HCT116 (cell line): ENCODE results near the gene TRIM24. TPM values are rescaled to one million over a fixed set of nuclear protein-coding genes. Genes with fewer than 3 reads are reported as not detected.
"Not testable (repeated sequence)": the region's sequence is repeated elsewhere in the genome, so short reads cannot be mapped to it uniquely, and the experiment has no call there.

Experiments
- ATAC-seq: fragments of 200-7000 bp; cut with Tn5 transposase; 2 replicates; pipeline ENCODE4 v1.9.1; 2020; ENCODE audit warnings: mild to moderate bottlenecking, moderate library complexity
- BruUV-seq: library from RNA; stranded (reverse); fragments of 400-500 nt; replicated peaks from 2 replicates; lab custom pipeline; 2021; lab: Mats Ljungman, UMichigan
- CTCF ChIA-PET: fragments of 300-600 bp; sonication (Branson Sonifier 250); formaldehyde crosslinking; loops from one replicate; lab custom pipeline; 2021; ENCODE audit warnings: antibody characterized with exemption; lab: Charles Lee
- POLR2A ChIA-PET: fragments of 300-600, 350-600 bp; sonication (Branson Sonifier 250); formaldehyde crosslinking; loops from one replicate; lab custom pipeline; 2021; ENCODE audit warnings: antibody characterized with exemption; lab: Charles Lee
- RAD21 ChIA-PET, 2 experiments: fragments of 300-600 bp; sonication (Branson Sonifier 250); formaldehyde crosslinking; loops; one replicate each; lab custom pipeline; 2023; ENCODE audit warnings: low total read pairs in 2 of 2; ENCODE audit not compliant: uncharacterized antibody in 2 of 2, unreplicated experiment in 2 of 2, low non-redundant PET in 1 of 2; lab: Charles Lee
- DNase-seq: peaks from one replicate; pipeline ENCODE4 v3.0.0-alpha.2; 2010; ENCODE audit warnings: low read depth, low spot score
- H2AFZ ChIP-seq: fragments of 200-600 bp; shearing (Covaris generic), sonication (generic); 2 replicates; pipeline ENCODE4 v1.6.1; 2017; ENCODE audit warnings: low read depth, mixed run types, mixed read lengths, antibody characterized with exemption, low read length; ENCODE audit not compliant: poor library complexity, severe bottlenecking
- H3K27ac ChIP-seq: 2 replicates; pipeline ENCODE4 v1.5.1; 2012; ENCODE audit warnings: low read depth, low read length
- H3K27me3 ChIP-seq: fragments of 200-600 bp; sonication (generic); 2 replicates; pipeline ENCODE4 v1.6.1; 2016; ENCODE audit warnings: mixed run types, low read length, mixed read lengths; ENCODE audit not compliant: insufficient read depth
- H3K36me3 ChIP-seq, 2 experiments: fragments of 200-500 bp in 1 of 2; fragments of 200-600 bp in 1 of 2; sonication (Bioruptor generic) in 1 of 2; sonication (generic) in 1 of 2; 2 replicates each; pipeline versions ENCODE4 v1.5.1 to v1.6.1; 2014 to 2016; ENCODE audit warnings: low read length in 2 of 2, inconsistent platforms in 1 of 2, mixed read lengths in 1 of 2, mixed run types in 1 of 2; ENCODE audit not compliant: insufficient read depth in 2 of 2, control insufficient read depth in 1 of 2
- H3K4me1 ChIP-seq, 2 experiments: fragments of 200-600 bp in 1 of 2; sonication (generic) in 1 of 2; 2 replicates each; pipeline versions ENCODE4 v1.5.1 to v1.6.1; 2012 to 2017; ENCODE audit warnings: low read length in 2 of 2, inconsistent platforms in 1 of 2, mild to moderate bottlenecking in 1 of 2, mixed read lengths in 1 of 2, mixed run types in 1 of 2, moderate library complexity in 1 of 2; ENCODE audit not compliant: insufficient read depth in 2 of 2, control insufficient read depth in 1 of 2
- H3K4me2 ChIP-seq: fragments of 200-600 bp; sonication (generic); 2 replicates; pipeline ENCODE4 v1.6.1; 2017; ENCODE audit warnings: mixed run types, low read length, mixed read lengths
- H3K4me3 ChIP-seq, 2 experiments: fragments of 200-600 bp in 1 of 2; sonication (generic) in 1 of 2; replicated peaks in 1 of 2; 2 replicates each; pipeline ENCODE4 v1.5.1; 2011 to 2016; ENCODE audit warnings: low read length in 2 of 2, control low read depth in 1 of 2, low read depth in 1 of 2, mild to moderate bottlenecking in 1 of 2, mixed read lengths in 1 of 2, mixed run types in 1 of 2
- H3K79me2 ChIP-seq: fragments of 200-600 bp; sonication (generic); 2 replicates; pipeline ENCODE4 v1.6.1; 2017; ENCODE audit warnings: mild to moderate bottlenecking, mixed run types, low read length, moderate library complexity, mixed read lengths; ENCODE audit not compliant: insufficient read depth
- H3K9ac ChIP-seq: fragments of 200-600 bp; sonication (generic); 2 replicates; pipeline ENCODE4 v1.6.1; 2016; ENCODE audit warnings: low read length, mixed read lengths
- H3K9me2 ChIP-seq: fragments of 200-600 bp; sonication (generic), shearing (Covaris generic); 2 replicates; pipeline ENCODE4 v1.6.1; 2017; ENCODE audit warnings: mixed run types, mild to moderate bottlenecking, moderate library complexity; ENCODE audit not compliant: insufficient read depth
- H3K9me3 ChIP-seq, 2 experiments: fragments of 200-500 bp in 1 of 2; fragments of 200-600 bp in 1 of 2; sonication (Bioruptor generic) in 1 of 2; sonication (generic) in 1 of 2; 2 replicates each; pipeline ENCODE4 v1.6.1; 2014 to 2017; ENCODE audit warnings: low read length in 2 of 2, mixed read lengths in 2 of 2, inconsistent platforms in 1 of 2, low read depth in 1 of 2, mild to moderate bottlenecking in 1 of 2, mixed run types in 1 of 2, moderate library complexity in 1 of 2; ENCODE audit not compliant: control insufficient read depth in 1 of 2, insufficient read depth in 1 of 2
- H4K20me1 ChIP-seq: fragments of 200-600 bp; sonication (generic), shearing (Covaris generic); 2 replicates; pipeline ENCODE4 v1.6.1; 2017; ENCODE audit warnings: mixed run types, mild to moderate bottlenecking, moderate library complexity; ENCODE audit not compliant: insufficient read depth
- TCF7L2 ChIP-seq: IDR thresholded peaks from 2 replicates; pipeline ENCODE4 v1.7.0; 2011; ENCODE audit warnings: borderline replicate concordance, inconsistent platforms; ENCODE audit not compliant: insufficient read depth, insufficient read length; ENCODE audit errors: extremely low read depth
- intact Hi-C: fragments of 100-400 bp; cut with micrococcal nuclease; formaldehyde crosslinking; loops from 2 replicates; pipeline ENCODE4 v1.10.0; 2022
- total RNA-seq: library from RNA; stranded (reverse); gene quantifications from one replicate; pipeline ENCODE4 v1.2.1, GENCODE V29; 2021; ENCODE audit not compliant: unreplicated experiment

The TRIM24 gene
- total RNA-seq, 1 experiment from 2014 or later = 12.8 TPM

DNA sequence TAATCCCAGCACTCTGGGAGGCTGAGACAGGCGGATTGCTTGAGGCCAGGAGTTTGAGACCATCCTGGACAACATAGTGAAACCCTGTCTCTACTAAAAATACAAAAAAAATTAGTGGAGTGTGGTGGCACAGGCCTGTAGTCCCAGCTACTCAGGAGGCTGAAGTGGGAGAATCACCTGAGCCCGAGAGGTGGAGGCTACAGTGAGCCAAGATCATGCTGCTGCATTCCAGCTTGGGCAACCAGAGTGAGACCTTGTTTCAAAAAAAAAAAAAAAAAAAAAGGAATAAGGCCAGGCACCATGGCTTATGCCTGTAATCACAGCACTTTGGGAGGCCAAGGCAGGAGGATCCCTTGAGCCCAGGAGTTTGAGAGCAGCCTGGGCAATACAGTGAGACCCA lies 40.2 kb downstream of the TRIM24 start:
- H3K9ac ChIP-seq, H3K27me3 ChIP-seq, DNase-seq, H3K36me3 ChIP-seq, H3K27ac ChIP-seq, H3K79me2 ChIP-seq, H3K4me1 ChIP-seq, H3K4me3 ChIP-seq, H3K9me3 ChIP-seq, BruUV-seq, intact Hi-C loops, H4K20me1 ChIP-seq, CTCF ChIA-PET, H2AFZ ChIP-seq, ATAC-seq, POLR2A ChIA-PET, H3K9me2 ChIP-seq, H3K4me2 ChIP-seq: not testable (repeated sequence)
- RAD21 ChIA-PET = interaction anchor here in 1 of 2 experiments (0.6 kb wide), 1 partner anchor 128 kb away, joined by 3 read pairs; no protein-coding TSS in a partner anchor

DNA sequence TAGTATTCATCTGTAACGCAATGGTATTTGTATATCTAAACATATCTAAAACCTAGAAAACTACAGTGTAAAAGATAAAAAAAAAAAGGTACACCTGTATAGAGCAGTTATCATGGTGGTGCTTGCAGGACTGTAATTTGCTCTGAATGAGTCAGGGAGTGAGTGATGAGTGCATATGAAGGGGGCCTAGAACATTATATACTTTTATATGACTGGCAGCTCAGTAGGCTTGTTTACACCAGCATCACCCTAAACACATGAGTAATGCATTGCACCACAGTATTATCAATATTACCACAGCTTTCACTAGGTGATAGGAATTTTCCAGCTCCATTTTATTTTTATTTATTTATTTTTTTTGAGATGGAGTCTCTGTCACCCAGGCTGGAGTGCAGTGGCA lies 40.8 kb downstream of the TRIM24 start:
- no peak for ATAC-seq
- Histone ChIP-seq H3K9ac (no peak overlapping the region), H3K4me1 (no peaks in the 10 kb centered on the region), H3K27me3 (no peaks in the 10 kb centered on the region), H3K79me2 (no peaks in the 10 kb centered on the region; the same call in none of the 2 replicates), H3K27ac (no peak overlapping the region), H2AFZ (no peak overlapping the region), H4K20me1 (no peaks in the 10 kb centered on the region)
- no peak for DNase-seq
- POLR2A ChIA-PET = no interaction called here
- BruUV-seq = no TSS peak
- TF ChIP-seq TCF7L2 = no peak
- TF ChIP-seq, all 23 proteins: peak for 0
- Histone ChIP-seq H3K9me2 (no peaks in the 10 kb centered on the region), H3K4me2 (no peak overlapping the region), H3K4me3 (no peak overlapping the region), H3K36me3 (no peaks in the 10 kb centered on the region), H3K9me3 (no peaks in the 10 kb centered on the region)
- intact Hi-C loops = no loop called here
- RAD21 ChIA-PET = no interaction called here
- CTCF ChIA-PET = no interaction called here
